Chondrocyte (in vitro differentiated cells): ENCODE measurements around the gene PORCN. TPM values are rescaled to one million over a fixed set of nuclear protein-coding genes. Genes with fewer than 3 reads are reported as not detected.
A peak's percentile ranks its signal among the peaks of the same experiment; 100 is the strongest.

ENCODE experiments used
- DNase-seq: peaks from one replicate; pipeline ENCODE4 v3.0.0; 2021; ENCODE audit warnings: mixed read lengths, low spot score
- H3K27ac Mint-ChIP-seq: one replicate; pipeline ENCODE4 v1.8.0; 2021; ENCODE audit warnings: mild to moderate bottlenecking, moderate library complexity, mixed read lengths; ENCODE audit not compliant: unreplicated experiment
- H3K27me3 Mint-ChIP-seq: 2 replicates; pipeline ENCODE4 v1.8.0; 2021; ENCODE audit warnings: low read depth, mixed read lengths
- H3K36me3 Mint-ChIP-seq: 2 replicates; pipeline ENCODE4 v1.8.0; 2021; ENCODE audit warnings: low read depth, mixed read lengths
- H3K4me1 Mint-ChIP-seq: 2 replicates; pipeline ENCODE4 v1.8.0; 2021; ENCODE audit warnings: low read depth, mild to moderate bottlenecking, mixed read lengths
- H3K4me3 Mint-ChIP-seq: one replicate; pipeline ENCODE4 v1.8.0; 2021; ENCODE audit warnings: mild to moderate bottlenecking, moderate library complexity, mixed read lengths; ENCODE audit not compliant: unreplicated experiment
- H3K9me3 Mint-ChIP-seq: 2 replicates; pipeline ENCODE4 v1.8.0; 2021; ENCODE audit warnings: low read depth, mixed read lengths
- CTCF ChIP-seq: fragments of 200-600 bp; sonication (generic); IDR thresholded peaks from 2 replicates; pipeline ENCODE4 v1.5.0; 2021; ENCODE audit warnings: antibody characterized with exemption, mild to moderate bottlenecking, moderate library complexity
- total RNA-seq: library from RNA; stranded (reverse); gene quantifications from 3 replicates; pipeline ENCODE4 v1.2.1, GENCODE V29; 2021

Gene PORCN
- total RNA-seq, 1 donor from 2014 or later = 12.5 TPM

GRCh38 chrX:48470110-48470832 lies 38.5 kb upstream of the PORCN start, which contains the start of gene SLC38A5:
Gene SLC38A5 (minus strand): TSS chrX:48470260. CDS start chrX:48467924, 2,336 bp downstream.
- no peak within 1 kb of the TSS for H3K4me3 Mint-ChIP-seq
- peak within 1 kb of the TSS; percentile 18 for H3K27ac Mint-ChIP-seq
- no peaks in the 10 kb centered on the region for H3K27me3 Mint-ChIP-seq
- DNase-seq = no peak
- H3K4me1 Mint-ChIP-seq = peaks cover 25% of the 10 kb centered on the region
- peaks cover 2% of the 10 kb centered on the region for H3K9me3 Mint-ChIP-seq
- no peaks in the 10 kb centered on the region for H3K36me3 Mint-ChIP-seq
- TF ChIP-seq CTCF = no peak

- Mint-ChIP-seq H3K27me3 (no peaks in the 10 kb centered on the region), H3K4me1 (peaks cover 20% of the 10 kb centered on the region), H3K4me3 (no peak overlapping the region), H3K27ac (no peak overlapping the region), H3K9me3 (peaks cover 2% of the 10 kb centered on the region), H3K36me3 (no peaks in the 10 kb centered on the region)
- DNase-seq = no peak
- TF ChIP-seq CTCF = no peak
Observed at GRCh38 chrX:48470833-48471118, 38.0 kb upstream of the PORCN start.

GRCh38 chrX:48471504-48471903 lies 37.3 kb upstream of the PORCN start:
- H3K4me3 Mint-ChIP-seq = no peak overlapping the region
- no peaks in the 10 kb centered on the region for H3K36me3 Mint-ChIP-seq
- TF ChIP-seq CTCF = no peak
- H3K27me3 Mint-ChIP-seq = no peaks in the 10 kb centered on the region
- peaks cover 19% of the 10 kb centered on the region for H3K4me1 Mint-ChIP-seq
- peaks cover 2% of the 10 kb centered on the region for H3K9me3 Mint-ChIP-seq
- no peak for DNase-seq
- no peak overlapping the region for H3K27ac Mint-ChIP-seq

GRCh38 chrX:48472225-48472624 lies 36.6 kb upstream of the PORCN start:
- no peak for DNase-seq
- Mint-ChIP-seq H3K27me3 (no peaks in the 10 kb centered on the region), H3K4me1 (peaks cover 24% of the 10 kb centered on the region), H3K9me3 (peaks cover 2% of the 10 kb centered on the region), H3K36me3 (no peaks in the 10 kb centered on the region), H3K27ac (no peak overlapping the region), H3K4me3 (no peak overlapping the region)
- no peak for TF ChIP-seq CTCF

GRCh38 chrX:48472851-48473703 lies 35.7 kb upstream of the PORCN start:
- Mint-ChIP-seq H3K4me1 (peaks cover 32% of the 10 kb centered on the region), H3K36me3 (no peaks in the 10 kb centered on the region), H3K4me3 (no peak overlapping the region), H3K27me3 (no peaks in the 10 kb centered on the region), H3K9me3 (peaks cover 5% of the 10 kb centered on the region), H3K27ac (peak overlapping the region; percentile 29)
- no peak for DNase-seq
- TF ChIP-seq CTCF = no peak
